SK-N-MC (cell line): ENCODE measurements around the gene HSPBAP1.

Experiments used
- EZH2 ChIP-seq: fragments of 200-600 bp; sonication (generic); IDR thresholded peaks from one replicate; pipeline ENCODE4 v1.6.1; 2017; ENCODE audit warnings: antibody characterized with exemption
- FOXP2 ChIP-seq: optimal IDR thresholded peaks from 2 replicates; pipeline ENCODE3; 2011; ENCODE audit warnings: mild to moderate bottlenecking, moderate library complexity; ENCODE audit not compliant: insufficient read depth; ENCODE audit errors: extremely low read length, control extremely low read depth
- POLR2AphosphoS5 ChIP-seq: IDR thresholded peaks from 2 replicates; pipeline ENCODE4 v1.6.1; 2012; ENCODE audit warnings: mild to moderate bottlenecking, low read depth, low read length, borderline replicate concordance

DNA sequence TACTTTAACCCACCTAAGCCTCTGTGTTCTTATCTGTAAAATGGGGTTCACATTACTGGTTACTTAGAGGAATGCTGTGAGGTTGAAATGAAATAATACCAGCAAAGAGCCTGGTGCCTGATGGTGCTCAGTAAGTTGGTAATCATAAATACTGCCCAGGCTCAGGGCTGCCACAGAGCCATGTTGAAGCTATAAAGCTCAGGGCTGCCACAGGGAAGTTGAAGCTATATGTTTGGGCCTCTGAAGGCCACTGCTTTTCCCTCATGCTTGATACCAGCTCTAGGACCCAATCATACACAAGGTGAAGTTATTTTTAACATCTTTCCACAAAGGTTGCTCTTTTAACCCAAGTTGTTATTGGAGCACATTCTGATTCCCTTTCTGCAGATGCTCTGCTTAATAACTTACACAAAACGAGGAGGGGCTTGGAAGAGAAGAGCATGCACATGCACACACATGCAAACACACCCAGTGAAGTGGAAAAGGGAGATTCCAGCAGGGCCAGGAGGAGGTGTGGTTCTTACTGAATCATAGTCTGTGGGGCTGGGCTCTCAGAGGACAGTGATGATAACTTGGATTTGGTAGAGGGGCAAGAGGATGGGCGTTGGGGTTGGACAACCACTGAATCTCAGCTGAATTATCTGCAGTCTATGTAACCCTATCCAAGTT is 95.5 kb downstream of the HSPBAP1 start:
- TF ChIP-seq FOXP2 = no peak
- no peak for TF ChIP-seq EZH2
- TF ChIP-seq POLR2AphosphoS5 = no peak
